Measurements from ENCODE around the gene GRIK5. TPM values are rescaled to one million over a fixed set of nuclear protein-coding genes. Genes with fewer than 3 reads are reported as not detected.
"Not testable (repeated sequence)": the region's sequence is repeated elsewhere in the genome, so short reads cannot be mapped to it uniquely, and the experiment has no call there.

The GRIK5 gene
- total RNA-seq, 2 experiments from 2014 or later: 0.63 to 0.95 TPM

DNA sequence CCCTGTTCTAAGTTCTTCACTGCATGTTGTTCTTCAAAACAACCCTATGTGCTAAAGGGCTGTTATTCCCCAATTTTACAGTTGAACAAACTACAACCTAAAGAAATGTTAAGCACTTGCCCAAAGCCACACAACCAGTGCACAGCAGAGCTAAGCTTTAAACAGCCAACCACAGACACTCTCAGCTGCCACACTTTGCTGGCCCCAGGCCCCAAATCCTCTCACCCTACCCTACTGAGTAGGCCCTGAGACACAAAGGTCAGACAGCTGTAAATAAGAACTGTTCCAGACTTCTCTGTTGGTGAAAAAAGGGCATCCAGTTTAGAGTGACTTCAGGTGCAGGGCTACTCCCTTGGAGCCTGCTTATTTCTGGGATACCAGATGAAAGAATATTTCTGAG is 30.0 kb downstream of the GRIK5 start:
- H3K4me1 Mint-ChIP-seq (ENCODE audit: low read depth): no peaks in the 10 kb centered on the region
- no peak overlapping the region for H3K27ac Mint-ChIP-seq
- H3K36me3 Mint-ChIP-seq (ENCODE audit: low read depth): no peaks in the 10 kb centered on the region
- intact Hi-C loops (cut with micrococcal nuclease): no loop called here
- H3K4me3 Mint-ChIP-seq: no peak overlapping the region
- ChIA-PET CTCF (interaction anchor here (3.0 kb wide), 1 partner anchor 12 kb away, joined by 13 read pairs; no protein-coding TSS in a partner anchor), POLR2A (no interaction called here)
- ATAC-seq (no peak), DNase-seq (no peak)
- TF ChIP-seq, protein P1, sequence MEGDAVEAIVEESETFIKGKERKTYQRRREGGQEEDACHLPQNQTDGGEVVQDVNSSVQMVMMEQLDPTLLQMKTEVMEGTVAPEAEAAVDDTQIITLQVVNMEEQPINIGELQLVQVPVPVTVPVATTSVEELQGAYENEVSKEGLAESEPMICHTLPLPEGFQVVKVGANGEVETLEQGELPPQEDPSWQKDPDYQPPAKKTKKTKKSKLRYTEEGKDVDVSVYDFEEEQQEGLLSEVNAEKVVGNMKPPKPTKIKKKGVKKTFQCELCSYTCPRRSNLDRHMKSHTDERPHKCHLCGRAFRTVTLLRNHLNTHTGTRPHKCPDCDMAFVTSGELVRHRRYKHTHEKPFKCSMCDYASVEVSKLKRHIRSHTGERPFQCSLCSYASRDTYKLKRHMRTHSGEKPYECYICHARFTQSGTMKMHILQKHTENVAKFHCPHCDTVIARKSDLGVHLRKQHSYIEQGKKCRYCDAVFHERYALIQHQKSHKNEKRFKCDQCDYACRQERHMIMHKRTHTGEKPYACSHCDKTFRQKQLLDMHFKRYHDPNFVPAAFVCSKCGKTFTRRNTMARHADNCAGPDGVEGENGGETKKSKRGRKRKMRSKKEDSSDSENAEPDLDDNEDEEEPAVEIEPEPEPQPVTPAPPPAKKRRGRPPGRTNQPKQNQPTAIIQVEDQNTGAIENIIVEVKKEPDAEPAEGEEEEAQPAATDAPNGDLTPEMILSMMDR (IDR thresholded peaks at IDR 0.05): no peak
- H3K27me3 Mint-ChIP-seq: no peaks in the 10 kb centered on the region
- H3K9me3 Mint-ChIP-seq: no peaks in the 10 kb centered on the region

DNA sequence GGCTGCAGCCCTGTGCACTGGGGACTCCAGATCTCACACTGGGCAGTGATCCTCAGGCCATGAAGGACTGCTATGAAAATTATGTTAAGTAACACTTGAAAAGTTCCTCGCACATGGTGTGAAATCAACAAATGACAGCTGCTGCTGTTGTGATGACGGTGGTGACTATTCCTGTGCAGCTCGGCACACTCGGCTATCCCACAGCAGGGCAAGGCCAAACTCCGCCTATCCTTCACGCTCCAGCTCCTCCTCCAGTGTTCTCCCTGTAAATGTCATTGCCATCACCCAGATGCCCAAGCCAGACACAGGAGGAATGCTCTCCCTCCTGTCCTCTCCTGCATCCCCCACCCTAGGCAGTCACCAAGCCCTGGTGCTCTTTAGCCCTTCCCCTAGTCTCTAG is 31.3 kb downstream of the GRIK5 start:
- ATAC-seq (no peak), DNase-seq (no peak)
- Mint-ChIP-seq H3K36me3 (ENCODE audit: low read depth) (no peaks in the 10 kb centered on the region), H3K27me3 (no peaks in the 10 kb centered on the region), H3K4me3 (no peak overlapping the region), H3K27ac (no peak overlapping the region), H3K4me1 (ENCODE audit: low read depth) (peaks cover 3% of the 10 kb centered on the region), H3K9me3 (no peaks in the 10 kb centered on the region)
- ChIA-PET POLR2A (interaction anchor here (0.9 kb wide), 1 partner anchor 11 kb away, joined by 3 read pairs; no protein-coding TSS in a partner anchor), CTCF (interaction anchor here (0.7 to 1.7 kb wide), 2 partner anchors 8 to 10 kb away, joined by 3 to 12 read pairs; no protein-coding TSS in a partner anchor)
- TF ChIP-seq, protein P1 (IDR thresholded peaks at IDR 0.05): no peak
- intact Hi-C loops (cut with micrococcal nuclease): no loop called here

DNA sequence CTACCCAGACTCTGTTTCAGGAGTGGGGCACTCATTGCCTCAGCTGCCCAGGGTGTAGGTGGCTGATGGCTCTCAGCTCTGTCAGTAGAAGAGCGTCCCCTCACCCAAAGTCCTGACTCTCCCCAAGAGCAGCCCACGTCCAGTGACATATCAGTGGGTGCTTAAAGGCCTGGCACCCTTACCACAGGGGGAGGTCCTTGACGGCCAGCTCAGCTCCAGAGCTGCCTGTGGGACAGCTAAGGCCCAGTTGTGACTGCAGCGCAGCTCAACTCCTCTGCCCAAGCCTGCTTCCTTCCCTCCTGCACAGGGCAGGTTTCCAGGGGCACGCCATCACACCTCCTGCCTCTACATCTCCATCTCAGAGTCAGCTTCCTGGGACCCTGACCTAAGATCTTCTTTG is 32.4 kb downstream of the GRIK5 start:
- Mint-ChIP-seq H3K4me1 (ENCODE audit: low read depth) (peaks cover 3% of the 10 kb centered on the region), H3K36me3 (ENCODE audit: low read depth) (no peaks in the 10 kb centered on the region), H3K9me3 (no peaks in the 10 kb centered on the region), H3K27me3 (no peaks in the 10 kb centered on the region), H3K4me3 (no peak overlapping the region), H3K27ac (no peak overlapping the region)
- DNase-seq: no peak
- intact Hi-C loops (cut with micrococcal nuclease): no loop called here
- TF ChIP-seq, protein P1 (IDR thresholded peaks at IDR 0.05): no peak
- POLR2A ChIA-PET: interaction anchor here (0.9 kb wide), 1 partner anchor 12 kb away, joined by 3 read pairs; no protein-coding TSS in a partner anchor
- no peak for ATAC-seq
- CTCF ChIA-PET: interaction anchor here (1.7 kb wide), 1 partner anchor 9 kb away, joined by 12 read pairs; no protein-coding TSS in a partner anchor

DNA sequence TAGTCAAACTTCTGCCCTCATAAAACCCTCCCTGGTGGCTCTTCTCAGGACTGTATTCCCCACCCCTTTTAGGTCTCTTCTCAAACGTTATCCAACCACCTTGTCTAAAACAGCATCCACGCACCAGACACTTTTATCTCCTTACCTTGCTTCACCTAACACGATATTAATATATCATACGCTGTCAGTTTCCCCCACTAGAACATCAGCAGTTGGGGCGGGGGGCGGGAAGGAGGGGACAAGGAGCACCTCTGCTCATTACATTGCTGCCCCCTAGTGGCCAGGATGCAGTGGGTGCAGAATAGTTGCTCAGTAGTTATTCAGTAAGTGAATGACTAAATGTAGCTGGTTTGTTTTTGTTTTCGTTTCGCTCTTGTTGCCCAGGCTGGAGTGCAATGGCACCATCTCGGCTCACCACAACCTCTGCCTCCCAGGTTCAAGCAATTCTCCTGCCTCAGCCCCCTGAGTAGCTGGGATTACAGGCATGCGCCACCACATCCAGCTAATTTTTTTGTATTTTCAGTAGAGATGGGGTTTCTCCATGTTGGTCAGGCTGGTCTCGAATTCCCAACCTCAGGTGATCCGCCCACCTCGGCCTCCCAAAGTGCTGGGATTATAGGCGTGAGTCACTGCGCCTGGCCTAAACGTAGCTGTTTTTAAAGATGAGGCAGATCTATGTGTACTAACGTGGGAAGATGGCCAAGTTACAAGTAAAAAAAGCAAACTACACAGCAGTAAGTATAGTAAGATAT is 35.2 kb downstream of the GRIK5 start:
- H3K36me3 Mint-ChIP-seq (ENCODE audit: low read depth); H3K27me3 Mint-ChIP-seq; intact Hi-C loops (cut with micrococcal nuclease); H3K4me3 Mint-ChIP-seq; H3K27ac Mint-ChIP-seq; H3K9me3 Mint-ChIP-seq; H3K4me1 Mint-ChIP-seq (ENCODE audit: low read depth); POLR2A ChIA-PET: not testable (repeated sequence)
- TF ChIP-seq, protein P1 (IDR thresholded peaks at IDR 0.05): peak; percentile 97
- DNase-seq (peak; percentile 79), ATAC-seq (peak; percentile 97)
- CTCF ChIA-PET: interaction anchor here (0.6 to 2.0 kb wide), 35 partner anchors 8 to 407 kb away, joined by 3 to 11 read pairs (median 4); partner anchors contain the start of genes RABAC1 and RPS19

DNA sequence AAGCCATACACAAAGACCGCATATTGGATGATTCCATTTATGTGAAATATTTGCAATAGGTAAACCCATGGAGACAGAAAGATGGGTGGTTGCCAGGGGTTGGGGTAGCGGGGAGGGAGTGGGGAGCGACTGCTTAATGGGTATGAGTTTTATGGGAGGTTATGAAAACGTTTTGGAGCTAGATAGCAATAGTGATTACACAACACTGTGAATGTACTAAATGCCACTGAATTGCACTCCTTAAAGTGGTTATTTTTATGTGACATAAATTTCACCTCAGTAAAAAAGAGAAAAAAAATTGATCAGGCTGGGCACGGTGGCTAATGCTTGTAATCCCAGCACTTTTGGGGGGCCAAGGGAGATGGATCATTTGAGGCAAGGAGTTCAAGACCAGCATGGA is 36.6 kb downstream of the GRIK5 start:
- Mint-ChIP-seq H3K36me3 (ENCODE audit: low read depth) (no peaks in the 10 kb centered on the region), H3K4me3 (no peak overlapping the region), H3K9me3 (no peaks in the 10 kb centered on the region), H3K27me3 (no peaks in the 10 kb centered on the region), H3K4me1 (ENCODE audit: low read depth) (peaks cover 3% of the 10 kb centered on the region), H3K27ac (no peak overlapping the region)
- ChIA-PET CTCF (no interaction called here), POLR2A (no interaction called here)
- ATAC-seq (no peak), DNase-seq (no peak)
- intact Hi-C loops (cut with micrococcal nuclease): no loop called here
- TF ChIP-seq, protein P1 (IDR thresholded peaks at IDR 0.05): no peak
